C4-2B (cell line): ENCODE data around the gene SUPT5H.

Experiments
- ZFX ChIP-seq: fragments of 450-650 bp; IDR thresholded peaks from 2 replicates; pipeline ENCODE4 v1.6.1; 2017
- TF ChIP-seq, protein P1 (sequence below): fragments of 450-650 bp; conservative IDR thresholded peaks from 2 replicates; pipeline ENCODE4 v1.5.1; 2017; ENCODE audit warnings: mild to moderate bottlenecking

- TF ChIP-seq, protein P1, sequence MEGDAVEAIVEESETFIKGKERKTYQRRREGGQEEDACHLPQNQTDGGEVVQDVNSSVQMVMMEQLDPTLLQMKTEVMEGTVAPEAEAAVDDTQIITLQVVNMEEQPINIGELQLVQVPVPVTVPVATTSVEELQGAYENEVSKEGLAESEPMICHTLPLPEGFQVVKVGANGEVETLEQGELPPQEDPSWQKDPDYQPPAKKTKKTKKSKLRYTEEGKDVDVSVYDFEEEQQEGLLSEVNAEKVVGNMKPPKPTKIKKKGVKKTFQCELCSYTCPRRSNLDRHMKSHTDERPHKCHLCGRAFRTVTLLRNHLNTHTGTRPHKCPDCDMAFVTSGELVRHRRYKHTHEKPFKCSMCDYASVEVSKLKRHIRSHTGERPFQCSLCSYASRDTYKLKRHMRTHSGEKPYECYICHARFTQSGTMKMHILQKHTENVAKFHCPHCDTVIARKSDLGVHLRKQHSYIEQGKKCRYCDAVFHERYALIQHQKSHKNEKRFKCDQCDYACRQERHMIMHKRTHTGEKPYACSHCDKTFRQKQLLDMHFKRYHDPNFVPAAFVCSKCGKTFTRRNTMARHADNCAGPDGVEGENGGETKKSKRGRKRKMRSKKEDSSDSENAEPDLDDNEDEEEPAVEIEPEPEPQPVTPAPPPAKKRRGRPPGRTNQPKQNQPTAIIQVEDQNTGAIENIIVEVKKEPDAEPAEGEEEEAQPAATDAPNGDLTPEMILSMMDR: no peak
- no peak for TF ChIP-seq ZFX
These were observed 22.6 kb downstream of the SUPT5H start for GRCh38 chr19:39467941-39468340.
